Measurements from ENCODE around the gene GPR12. TPM values are rescaled to one million over a fixed set of nuclear protein-coding genes. Genes with fewer than 3 reads are reported as not detected.

The GPR12 gene
- total and polyA plus RNA-seq, 2 donors (not counting 1 experiment from before 2014, with no cell fraction given) = not detected

DNA sequence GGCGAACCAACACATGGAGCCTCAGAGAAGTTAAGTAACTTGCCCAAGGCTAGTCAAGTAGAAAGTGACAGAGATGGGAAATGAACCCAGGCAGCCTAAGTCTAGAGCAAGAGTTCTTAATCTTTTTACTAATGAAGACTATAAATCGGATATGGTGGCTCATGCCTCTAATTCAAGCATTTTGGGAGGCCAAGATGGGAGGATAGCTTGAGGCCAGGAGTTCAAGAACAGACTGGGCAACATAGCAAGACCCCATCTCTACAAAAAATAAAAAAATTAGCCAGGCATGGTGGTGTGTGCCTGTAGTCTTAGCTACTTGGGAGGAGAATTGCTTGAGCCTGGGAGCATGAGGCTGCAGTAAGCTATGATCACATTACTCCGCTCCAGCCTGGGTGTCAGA is 10.7 kb downstream of the GPR12 start:
- H3K9ac ChIP-seq (ENCODE audit: low read length) = no peak overlapping the region
- TF ChIP-seq, protein P1, sequence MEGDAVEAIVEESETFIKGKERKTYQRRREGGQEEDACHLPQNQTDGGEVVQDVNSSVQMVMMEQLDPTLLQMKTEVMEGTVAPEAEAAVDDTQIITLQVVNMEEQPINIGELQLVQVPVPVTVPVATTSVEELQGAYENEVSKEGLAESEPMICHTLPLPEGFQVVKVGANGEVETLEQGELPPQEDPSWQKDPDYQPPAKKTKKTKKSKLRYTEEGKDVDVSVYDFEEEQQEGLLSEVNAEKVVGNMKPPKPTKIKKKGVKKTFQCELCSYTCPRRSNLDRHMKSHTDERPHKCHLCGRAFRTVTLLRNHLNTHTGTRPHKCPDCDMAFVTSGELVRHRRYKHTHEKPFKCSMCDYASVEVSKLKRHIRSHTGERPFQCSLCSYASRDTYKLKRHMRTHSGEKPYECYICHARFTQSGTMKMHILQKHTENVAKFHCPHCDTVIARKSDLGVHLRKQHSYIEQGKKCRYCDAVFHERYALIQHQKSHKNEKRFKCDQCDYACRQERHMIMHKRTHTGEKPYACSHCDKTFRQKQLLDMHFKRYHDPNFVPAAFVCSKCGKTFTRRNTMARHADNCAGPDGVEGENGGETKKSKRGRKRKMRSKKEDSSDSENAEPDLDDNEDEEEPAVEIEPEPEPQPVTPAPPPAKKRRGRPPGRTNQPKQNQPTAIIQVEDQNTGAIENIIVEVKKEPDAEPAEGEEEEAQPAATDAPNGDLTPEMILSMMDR (IDR thresholded peaks at IDR 0.05) = no peak
- TF ChIP-seq EZH2 (IDR thresholded peaks at IDR 0.05; ENCODE audit: borderline replicate concordance, insufficient read depth, low read depth, low read length, poor library complexity, severe bottlenecking) = no peak
- no peaks in the 10 kb centered on the region for H3K79me2 ChIP-seq (ENCODE audit: control insufficient read depth, insufficient read depth, low read length)
- H3K27me3 Mint-ChIP-seq = peaks cover 42% of the 10 kb centered on the region
- ATAC-seq (ENCODE audit: low read depth) (no peak), DNase-seq (no peak)
- H4K20me1 ChIP-seq (ENCODE audit: control insufficient read depth, insufficient read depth, low read length, poor library complexity, severe bottlenecking) = no peaks in the 10 kb centered on the region
- POLR2A ChIA-PET = no interaction called here
- intact Hi-C loops (cut with micrococcal nuclease) = no loop called here
- no peak overlapping the region for H3K4me2 ChIP-seq (replicated peaks; ENCODE audit: low read depth, low read length, poor library complexity, severe bottlenecking)
- CTCF ChIA-PET = no interaction called here
- H3K4me3 ChIP-seq (ENCODE audit: control extremely low read depth in 1 of 5, extremely low read depth in 1 of 5, insufficient read depth in 1 of 5, low read depth in 2 of 5, low read length in 4 of 5) = no peak overlapping the region
- H3K36me3 ChIP-seq (replicated peaks in 1 of 2; ENCODE audit: control extremely low read depth in 1 of 2, control insufficient read depth in 1 of 2, extremely low read depth in 1 of 2, insufficient read depth in 2 of 2, low read length in 1 of 2) = no peaks in the 10 kb centered on the region
- H3K27ac Mint-ChIP-seq = no peak overlapping the region
- WGBS (ENCODE audit: insufficient coverage) = 100% methylated on average over 2 of the region's 3 CpGs
- peaks cover 0 to 3% (median 1%) of the 10 kb centered on the region in 4 experiments for H3K27me3 ChIP-seq (replicated peaks in 1 of 4; ENCODE audit: control extremely low read depth in 1 of 4, control insufficient read depth in 3 of 4, insufficient read depth in 4 of 4, low read length in 3 of 4)
- H2AFZ ChIP-seq (ENCODE audit: insufficient read depth, low read depth, low read length, poor library complexity, severe bottlenecking) = no peak overlapping the region
- H3K9me3 Mint-ChIP-seq (ENCODE audit: insufficient read depth) = no peaks in the 10 kb centered on the region
- H3K9me3 ChIP-seq (ENCODE audit: control extremely low read depth in 1 of 3, control insufficient read depth in 2 of 3, insufficient read depth in 1 of 3, low read length in 2 of 3) = no peaks in the 10 kb centered on the region
- no peak overlapping the region for H3K4me3 Mint-ChIP-seq
- H3K4me1 ChIP-seq (ENCODE audit: control insufficient read depth in 2 of 2, insufficient read depth in 2 of 2, low read length in 2 of 2) = no peaks in the 10 kb centered on the region
- peaks cover 5% of the 10 kb centered on the region for H3K4me1 Mint-ChIP-seq
- no peak overlapping the region for H3K27ac ChIP-seq (ENCODE audit: low read length in 2 of 2)

DNA sequence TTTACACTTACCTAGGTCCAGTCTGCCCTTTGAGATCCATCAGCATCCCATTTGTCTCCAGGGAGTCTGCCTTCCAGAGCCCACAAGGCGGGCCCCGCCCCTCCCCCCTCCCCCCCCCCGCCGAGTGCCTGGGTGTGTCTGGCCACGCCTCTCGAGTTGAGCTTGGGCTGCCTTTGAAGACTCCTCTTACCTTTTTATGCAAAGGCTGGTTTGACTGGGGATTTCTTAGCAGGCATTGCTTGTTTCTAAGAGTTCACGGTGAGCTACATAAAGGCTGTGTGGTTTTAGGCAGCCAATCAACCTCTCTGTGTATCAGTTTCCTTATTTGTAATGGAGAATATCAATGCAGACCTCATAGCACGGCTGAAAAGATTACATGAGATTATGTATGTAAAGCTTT is 11.3 kb downstream of the GPR12 start:
- no peaks in the 10 kb centered on the region for H3K79me2 ChIP-seq (ENCODE audit: control insufficient read depth, insufficient read depth, low read length)
- intact Hi-C loops (cut with micrococcal nuclease) = no loop called here
- Mint-ChIP-seq H3K27me3 (peaks cover 44% of the 10 kb centered on the region), H3K9me3 (ENCODE audit: insufficient read depth) (no peaks in the 10 kb centered on the region), H3K27ac (no peak overlapping the region), H3K4me1 (peaks cover 5% of the 10 kb centered on the region), H3K4me3 (no peak overlapping the region)
- H3K9me3 ChIP-seq (ENCODE audit: control extremely low read depth in 1 of 3, control insufficient read depth in 2 of 3, insufficient read depth in 1 of 3, low read length in 2 of 3) = no peaks in the 10 kb centered on the region
- H2AFZ ChIP-seq (ENCODE audit: insufficient read depth, low read depth, low read length, poor library complexity, severe bottlenecking) = no peak overlapping the region
- ChIA-PET CTCF (no interaction called here), POLR2A (no interaction called here)
- no peaks in the 10 kb centered on the region for H3K4me1 ChIP-seq (ENCODE audit: control insufficient read depth in 2 of 2, insufficient read depth in 2 of 2, low read length in 2 of 2)
- TF ChIP-seq EZH2 (IDR thresholded peaks at IDR 0.05; ENCODE audit: borderline replicate concordance, insufficient read depth, low read depth, low read length, poor library complexity, severe bottlenecking) = no peak
- TF ChIP-seq, protein P1 (IDR thresholded peaks at IDR 0.05) = no peak
- H3K9ac ChIP-seq (ENCODE audit: low read length) = no peak overlapping the region
- H4K20me1 ChIP-seq (ENCODE audit: control insufficient read depth, insufficient read depth, low read length, poor library complexity, severe bottlenecking) = no peaks in the 10 kb centered on the region
- DNase-seq (no peak), ATAC-seq (ENCODE audit: low read depth) (no peak)
- no peaks in the 10 kb centered on the region for H3K36me3 ChIP-seq (replicated peaks in 1 of 2; ENCODE audit: control extremely low read depth in 1 of 2, control insufficient read depth in 1 of 2, extremely low read depth in 1 of 2, insufficient read depth in 2 of 2, low read length in 1 of 2)
- no peak overlapping the region for H3K4me2 ChIP-seq (replicated peaks; ENCODE audit: low read depth, low read length, poor library complexity, severe bottlenecking)
- peaks cover 0 to 5% (median 1%) of the 10 kb centered on the region in 4 experiments for H3K27me3 ChIP-seq (replicated peaks in 1 of 4; ENCODE audit: control extremely low read depth in 1 of 4, control insufficient read depth in 3 of 4, insufficient read depth in 4 of 4, low read length in 3 of 4)
- no peak overlapping the region for H3K4me3 ChIP-seq (ENCODE audit: control extremely low read depth in 1 of 5, extremely low read depth in 1 of 5, insufficient read depth in 1 of 5, low read depth in 2 of 5, low read length in 4 of 5)
- WGBS (ENCODE audit: insufficient coverage) = no CpG with 5 or more reads among the region's 8 CpGs
- no peak overlapping the region for H3K27ac ChIP-seq (ENCODE audit: low read length in 2 of 2)
